Skeletal muscle tissue (tissue), 4 donors: ENCODE results near the gene AIF1L. TPM values are rescaled to one million over a fixed set of nuclear protein-coding genes. Genes with fewer than 3 reads are reported as not detected.

Experiments used
- H3K27ac ChIP-seq: one replicate; pipeline ENCODE4 v1.7.0; 2013; ENCODE audit warnings: mild to moderate bottlenecking, low read depth, low read length, inconsistent platforms
- H3K27me3 ChIP-seq, 3 donors: one replicate each; pipeline ENCODE4 v1.7.0; 2013; ENCODE audit warnings: low read length in 3 of 3; ENCODE audit not compliant: control insufficient read depth in 3 of 3, insufficient read depth in 3 of 3
- H3K36me3 ChIP-seq, 3 donors: one replicate each; pipeline ENCODE4 v1.7.0; 2013; ENCODE audit warnings: low read length in 3 of 3; ENCODE audit not compliant: control insufficient read depth in 3 of 3, insufficient read depth in 3 of 3
- H3K4me1 ChIP-seq, 3 donors: one replicate each; pipeline ENCODE4 v1.7.0; 2013; ENCODE audit warnings: low read length in 3 of 3, mild to moderate bottlenecking in 3 of 3; ENCODE audit not compliant: control insufficient read depth in 3 of 3, insufficient read depth in 3 of 3
- H3K4me3 ChIP-seq, 3 donors: one replicate each; pipeline ENCODE4 v1.7.0; 2013; ENCODE audit warnings: low read length in 3 of 3
- H3K9ac ChIP-seq, 3 donors: one replicate each; pipeline ENCODE4 v1.7.0; 2013; ENCODE audit warnings: low read length in 3 of 3, mild to moderate bottlenecking in 3 of 3, moderate library complexity in 2 of 3, low read depth in 1 of 3
- H3K9me3 ChIP-seq, 3 donors: one replicate each; pipeline ENCODE4 v1.7.0; 2013; ENCODE audit warnings: low read length in 3 of 3; ENCODE audit not compliant: control insufficient read depth in 3 of 3
- total RNA-seq: library from RNA; depleted of rRNA; stranded (reverse); fragments of >200 nt; gene quantifications from one replicate; pipeline ENCODE4 v1.2.3, GENCODE V29; 2014
- donor health status: Osteomylitis.

Gene AIF1L
- total RNA-seq, 1 donor from 2014 or later, result 12.0 TPM

- Histone ChIP-seq H3K27me3 (peaks cover 4 to 15% (median 11%) of the 10 kb centered on the region in 3 donors), H3K4me3 (no peak overlapping the region), H3K9ac (no peak overlapping the region), H3K36me3 (no peaks in the 10 kb centered on the region), H3K9me3 (no peaks in the 10 kb centered on the region), H3K27ac (no peak overlapping the region), H3K4me1 (no peaks in the 10 kb centered on the region)
Observed at GRCh38 chr9:131056781-131057506, 39.4 kb upstream of the AIF1L start.

- no peaks in the 10 kb centered on the region for H3K4me1 ChIP-seq
- no peak overlapping the region for H3K9ac ChIP-seq
- H3K36me3 ChIP-seq, result no peaks in the 10 kb centered on the region
- no peak overlapping the region for H3K4me3 ChIP-seq
- H3K9me3 ChIP-seq, result no peaks in the 10 kb centered on the region
- H3K27ac ChIP-seq, result no peak overlapping the region
- peaks cover 0 to 20% (median 5%) of the 10 kb centered on the region in 3 donors for H3K27me3 ChIP-seq
Observed at GRCh38 chr9:131060900-131061630, 35.3 kb upstream of the AIF1L start.

DNA sequence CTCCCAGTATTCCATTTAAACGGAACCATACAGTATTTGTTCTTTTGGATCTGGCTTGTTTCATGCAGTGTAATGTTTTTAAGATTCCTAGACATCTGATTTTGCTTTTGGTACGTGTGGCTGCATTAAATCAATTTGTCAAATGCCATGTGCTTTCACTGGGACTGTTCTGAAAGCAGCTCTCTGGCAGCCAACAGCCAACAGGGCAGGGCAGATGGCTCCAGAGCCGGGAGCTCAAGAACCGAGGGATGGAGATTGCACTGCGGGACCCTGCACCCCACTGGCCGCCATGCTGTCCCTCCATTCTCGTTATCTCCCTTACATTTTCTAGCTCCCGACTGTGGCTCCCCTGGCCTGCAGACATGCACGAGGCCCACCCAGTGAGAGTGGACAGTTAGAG is 33.4 kb upstream of the AIF1L start:
- no peak overlapping the region for H3K4me3 ChIP-seq
- no peak overlapping the region for H3K9ac ChIP-seq
- no peaks in the 10 kb centered on the region for H3K36me3 ChIP-seq
- peaks cover 0 to under 1% (median 0%) of the 10 kb centered on the region in 3 donors for H3K4me1 ChIP-seq
- H3K27ac ChIP-seq, result no peak overlapping the region
- no peaks in the 10 kb centered on the region for H3K9me3 ChIP-seq
- H3K27me3 ChIP-seq, result peaks cover 0 to 30% (median 10%) of the 10 kb centered on the region in 3 donors

DNA sequence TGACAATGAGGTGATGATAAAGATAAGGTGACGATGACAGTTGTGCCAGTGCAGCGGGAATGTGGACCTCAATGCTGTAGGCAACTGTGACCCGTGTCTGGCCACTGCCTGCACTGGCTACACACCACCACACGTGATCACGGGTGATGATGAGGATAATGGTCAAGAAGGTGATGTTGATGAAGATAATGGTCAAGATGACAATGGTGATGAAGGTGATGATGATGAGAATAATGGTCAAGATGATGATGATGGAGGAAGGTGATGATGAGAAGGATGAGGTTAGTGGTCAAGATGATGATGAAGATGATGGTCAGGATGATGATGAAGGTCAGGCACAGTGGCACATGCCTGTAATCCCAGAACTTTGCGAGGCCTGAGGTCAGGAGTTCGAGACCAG is 30.7 kb upstream of the AIF1L start:
- Histone ChIP-seq H3K9me3 (no peaks in the 10 kb centered on the region), H3K9ac (no peak overlapping the region), H3K27ac (no peak overlapping the region), H3K4me1 (peaks cover 7 to 12% (median 9%) of the 10 kb centered on the region in 3 donors), H3K36me3 (no peaks in the 10 kb centered on the region), H3K27me3 (peaks cover 0 to 48% (median 17%) of the 10 kb centered on the region in 3 donors), H3K4me3 (no peak overlapping the region)

DNA sequence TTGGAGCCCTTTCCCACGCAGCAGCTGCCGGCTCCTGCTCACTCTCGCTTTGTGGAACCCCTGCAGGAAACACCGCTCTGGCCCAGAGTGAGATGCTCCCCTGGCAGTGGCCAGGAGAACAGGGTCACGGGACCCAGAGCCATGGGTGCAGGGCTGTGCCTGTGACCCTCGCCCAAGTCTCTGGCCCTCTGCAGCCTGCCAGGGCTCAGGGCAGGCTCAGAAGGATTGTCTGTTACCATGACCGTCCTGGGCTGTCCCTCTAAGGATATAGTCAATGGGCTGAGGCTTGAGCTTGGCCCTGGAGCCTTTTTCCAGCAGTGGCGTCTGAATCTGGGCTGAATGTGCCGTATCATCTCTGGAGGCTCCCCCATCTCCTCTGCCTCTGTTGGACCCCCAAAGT is 28.7 kb upstream of the AIF1L start:
- Histone ChIP-seq H3K9ac (no peak overlapping the region), H3K4me3 (no peak overlapping the region), H3K9me3 (no peaks in the 10 kb centered on the region), H3K36me3 (no peaks in the 10 kb centered on the region), H3K27me3 (peaks cover 0 to 51% (median 17%) of the 10 kb centered on the region in 3 donors), H3K27ac (no peak overlapping the region), H3K4me1 (peaks cover 10 to 23% (median 11%) of the 10 kb centered on the region in 3 donors)

- Histone ChIP-seq H3K4me3 (no peak overlapping the region), H3K27ac (no peak overlapping the region), H3K27me3 (peaks cover 0 to 48% (median 13%) of the 10 kb centered on the region in 3 donors), H3K36me3 (no peaks in the 10 kb centered on the region), H3K9ac (peak overlapping the region in 1 of 3 donors; percentile 16), H3K4me1 (peaks cover 10 to 23% (median 11%) of the 10 kb centered on the region in 3 donors), H3K9me3 (no peaks in the 10 kb centered on the region)
Observed at GRCh38 chr9:131068076-131068816, 28.1 kb upstream of the AIF1L start.

DNA sequence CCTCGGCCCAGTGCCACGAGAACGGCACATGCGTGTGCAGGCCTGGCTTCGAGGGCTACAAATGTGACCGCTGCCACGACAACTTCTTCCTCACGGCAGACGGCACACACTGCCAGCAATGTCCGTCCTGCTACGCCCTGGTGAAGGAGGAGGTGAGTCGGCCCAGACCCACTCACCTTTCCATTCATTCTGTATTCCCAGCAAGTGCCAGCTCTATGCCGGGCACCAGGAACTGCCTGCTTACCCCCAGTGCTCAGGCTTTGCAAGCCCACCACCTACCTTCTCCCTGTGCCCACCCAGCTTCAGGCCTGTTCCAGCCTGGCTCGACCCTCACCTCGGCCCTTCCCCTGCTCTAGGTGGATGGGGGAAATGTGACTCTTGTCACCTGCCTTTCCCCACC is 26.6 kb upstream of the AIF1L start:
- no peak overlapping the region for H3K27ac ChIP-seq
- peaks cover 0 to 45% (median 12%) of the 10 kb centered on the region in 3 donors for H3K27me3 ChIP-seq
- no peak overlapping the region for H3K9ac ChIP-seq
- no peak overlapping the region for H3K4me3 ChIP-seq
- peaks cover 10 to 23% (median 11%) of the 10 kb centered on the region in 3 donors for H3K4me1 ChIP-seq
- H3K9me3 ChIP-seq, result no peaks in the 10 kb centered on the region
- no peaks in the 10 kb centered on the region for H3K36me3 ChIP-seq

DNA sequence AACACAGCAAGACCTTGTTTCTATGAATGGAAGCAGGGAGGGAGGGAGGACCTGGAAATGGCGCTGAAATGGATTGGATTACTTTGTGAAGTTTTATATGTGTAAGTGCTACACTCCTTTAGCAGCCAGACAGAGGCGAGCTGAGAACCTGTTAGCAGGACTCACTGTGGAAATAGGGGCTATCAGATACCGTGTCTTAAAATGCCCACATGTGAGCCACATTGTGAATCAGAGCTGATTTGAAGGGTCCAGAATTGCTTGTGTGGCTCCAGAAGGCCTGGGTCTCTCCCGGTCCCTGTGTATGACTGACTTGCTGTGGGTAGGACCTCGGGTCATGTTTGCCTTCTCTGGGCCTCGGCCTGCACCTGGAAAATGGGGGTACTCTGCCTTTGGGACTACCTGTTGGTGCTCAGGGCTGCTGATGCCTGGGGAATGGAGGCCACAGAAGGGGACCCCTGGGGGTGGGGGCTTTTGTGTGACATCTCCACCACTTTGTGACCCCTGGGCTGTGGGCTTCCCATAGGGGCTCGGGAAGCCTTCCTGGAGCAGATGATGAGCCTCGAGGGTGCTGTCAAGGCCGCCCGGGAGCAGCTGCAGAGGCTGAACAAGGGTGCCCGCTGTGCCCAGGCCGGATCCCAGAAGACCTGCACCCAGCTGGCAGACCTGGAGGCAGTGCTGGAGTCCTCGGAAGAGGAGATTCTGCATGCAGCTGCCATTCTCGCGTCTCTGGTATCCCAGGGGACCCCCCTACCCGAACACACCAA is 24.0 kb upstream of the AIF1L start:
- peaks cover 10 to 23% (median 11%) of the 10 kb centered on the region in 3 donors for H3K4me1 ChIP-seq
- no peaks in the 10 kb centered on the region for H3K36me3 ChIP-seq
- no peak overlapping the region for H3K27ac ChIP-seq
- H3K27me3 ChIP-seq, result peaks cover 0 to 42% (median 8%) of the 10 kb centered on the region in 3 donors
- no peak overlapping the region for H3K4me3 ChIP-seq
- no peaks in the 10 kb centered on the region for H3K9me3 ChIP-seq
- no peak overlapping the region for H3K9ac ChIP-seq

- Histone ChIP-seq H3K36me3 (no peaks in the 10 kb centered on the region), H3K4me3 (no peak overlapping the region), H3K27ac (no peak overlapping the region), H3K9me3 (no peaks in the 10 kb centered on the region), H3K27me3 (peaks cover 0 to 38% (median 8%) of the 10 kb centered on the region in 3 donors), H3K4me1 (peaks cover 10 to 23% (median 11%) of the 10 kb centered on the region in 3 donors), H3K9ac (no peak overlapping the region)
Observed at GRCh38 chr9:131072871-131073237, 23.5 kb upstream of the AIF1L start.
